ENCODE data around the gene PLVAP. TPM values are rescaled to one million over a fixed set of nuclear protein-coding genes. Genes with fewer than 3 reads are reported as not detected.

PLVAP gene
- total RNA-seq, 1 donor from 2014 or later, result not detected

DNA sequence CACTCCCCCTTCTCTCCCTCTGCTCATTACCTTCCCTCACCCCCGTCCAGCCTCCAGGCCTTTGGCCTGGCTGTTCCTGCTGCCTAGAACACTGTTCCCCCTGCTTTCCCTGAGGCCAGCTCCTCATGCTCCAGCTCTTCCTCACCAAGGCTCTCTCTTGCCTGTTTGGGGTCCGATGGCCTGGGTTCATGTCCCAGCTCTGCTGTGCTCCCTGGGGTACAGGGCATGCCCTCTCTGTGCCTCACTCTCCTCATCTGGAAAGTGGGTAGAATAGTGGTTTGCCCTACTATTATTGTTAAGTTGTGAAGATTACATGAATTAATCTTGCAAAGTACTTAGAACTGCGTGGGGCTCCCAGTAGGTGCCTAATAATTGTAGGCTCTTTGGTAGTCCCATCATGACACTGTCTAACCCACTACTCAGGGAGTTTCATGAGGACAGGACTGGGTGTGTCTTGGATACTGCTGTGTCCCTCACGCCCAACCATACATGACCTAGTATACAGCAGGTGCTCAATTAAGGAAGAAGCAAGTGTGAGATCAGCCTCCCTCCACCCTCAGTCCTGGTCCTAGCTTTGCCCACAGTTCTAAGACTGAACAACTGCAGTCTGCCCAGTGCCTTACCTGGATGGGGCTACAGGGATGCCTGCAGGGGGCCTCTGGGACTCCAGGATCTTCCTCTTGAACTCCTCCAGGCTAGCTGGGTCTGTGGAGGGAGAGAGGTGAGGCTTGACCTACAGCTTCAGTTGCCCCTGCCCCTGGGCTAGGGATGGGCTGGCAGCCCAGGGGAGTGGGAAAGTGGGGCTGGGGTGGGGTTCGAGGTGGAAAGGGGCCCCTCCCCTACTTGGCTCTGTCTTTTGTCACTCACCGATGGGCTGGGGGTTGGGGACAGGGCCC lies 17.0 kb downstream of the PLVAP start:
- no peaks in the 10 kb centered on the region for H3K36me3 Mint-ChIP-seq (ENCODE audit: low read depth)
- H3K27me3 Mint-ChIP-seq (ENCODE audit: low read depth), result peaks cover 5% of the 10 kb centered on the region
- H3K9me3 Mint-ChIP-seq, result no peaks in the 10 kb centered on the region
- no peak overlapping the region for H3K4me3 Mint-ChIP-seq (ENCODE audit: low read depth)
- DNase-seq (ENCODE audit: low spot score), result no peak
- no peak overlapping the region for H3K27ac Mint-ChIP-seq
- intact Hi-C loops (cut with micrococcal nuclease), result no loop called here
- no peaks in the 10 kb centered on the region for H3K4me1 Mint-ChIP-seq (ENCODE audit: low read depth)

DNA sequence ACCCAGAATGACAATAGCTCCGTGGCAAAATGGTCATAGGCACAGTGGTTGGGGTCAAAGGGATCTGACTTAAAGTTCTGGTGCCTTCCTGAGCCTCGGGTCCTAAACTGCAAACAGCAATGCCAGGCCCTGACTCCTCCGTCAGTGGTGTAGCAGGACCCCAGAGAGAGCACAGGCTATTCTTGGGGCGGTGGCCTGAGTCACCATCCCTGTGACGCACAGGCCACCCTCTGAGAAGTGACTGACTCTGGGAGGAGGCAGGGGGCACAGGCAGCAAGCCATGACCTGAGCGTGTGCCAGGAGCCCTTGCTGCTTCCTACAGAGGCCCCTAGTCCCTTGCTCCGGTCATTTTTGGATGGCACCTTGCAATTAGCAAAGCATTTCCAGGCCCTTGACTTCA lies 18.7 kb downstream of the PLVAP start:
- no peaks in the 10 kb centered on the region for H3K36me3 Mint-ChIP-seq (ENCODE audit: low read depth)

GRCh38 chr19:17357724-17358123 lies 19.4 kb downstream of the PLVAP start:
- Mint-ChIP-seq H3K27me3 (ENCODE audit: low read depth) (peaks cover 5% of the 10 kb centered on the region), H3K9me3 (no peaks in the 10 kb centered on the region), H3K4me3 (ENCODE audit: low read depth) (no peak overlapping the region), H3K36me3 (ENCODE audit: low read depth) (no peaks in the 10 kb centered on the region), H3K27ac (no peak overlapping the region), H3K4me1 (ENCODE audit: low read depth) (no peaks in the 10 kb centered on the region)
- DNase-seq (ENCODE audit: low spot score), result no peak
- intact Hi-C loops (cut with micrococcal nuclease), result no loop called here

More for the DNA sequence above, 18.7 kb downstream of the PLVAP start:
- no peak overlapping the region for H3K27ac Mint-ChIP-seq
- H3K27me3 Mint-ChIP-seq (ENCODE audit: low read depth), result peaks cover 5% of the 10 kb centered on the region
- intact Hi-C loops (cut with micrococcal nuclease), result no loop called here
- no peaks in the 10 kb centered on the region for H3K4me1 Mint-ChIP-seq (ENCODE audit: low read depth)
- DNase-seq (ENCODE audit: low spot score), result no peak
- H3K4me3 Mint-ChIP-seq (ENCODE audit: low read depth), result no peak overlapping the region
- no peaks in the 10 kb centered on the region for H3K9me3 Mint-ChIP-seq

GRCh38 chr19:17357078-17357666 lies 20.0 kb downstream of the PLVAP start:
- no peak for DNase-seq (ENCODE audit: low spot score)
- H3K27me3 Mint-ChIP-seq (ENCODE audit: low read depth), result no peaks in the 10 kb centered on the region
- intact Hi-C loops (cut with micrococcal nuclease), result no loop called here
- H3K9me3 Mint-ChIP-seq, result no peaks in the 10 kb centered on the region
- H3K36me3 Mint-ChIP-seq (ENCODE audit: low read depth), result no peaks in the 10 kb centered on the region
- H3K4me3 Mint-ChIP-seq (ENCODE audit: low read depth), result no peak overlapping the region
- H3K4me1 Mint-ChIP-seq (ENCODE audit: low read depth), result no peaks in the 10 kb centered on the region
- no peak overlapping the region for H3K27ac Mint-ChIP-seq

DNA sequence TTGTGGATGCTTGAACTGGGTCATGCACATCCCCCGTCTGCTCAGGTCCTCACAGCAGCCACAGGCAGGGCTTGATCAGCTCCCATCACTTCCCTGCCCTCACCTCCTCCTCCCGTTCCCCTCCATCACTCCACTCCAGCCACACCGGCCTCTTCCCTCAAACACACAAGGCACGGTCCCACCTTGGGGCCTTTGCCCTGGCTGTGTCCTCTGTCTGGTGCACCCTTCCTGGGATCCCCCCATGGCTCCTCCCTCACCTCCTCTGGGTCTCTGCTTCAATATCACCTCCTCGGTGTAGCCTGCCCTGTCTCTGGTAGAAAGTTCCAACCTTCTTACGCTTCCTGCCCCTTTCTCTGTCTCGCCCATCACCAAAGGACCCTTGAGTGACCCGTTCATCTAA lies 23.8 kb downstream of the PLVAP start:
- Mint-ChIP-seq H3K4me1 (ENCODE audit: low read depth) (peaks cover 2% of the 10 kb centered on the region), H3K36me3 (ENCODE audit: low read depth) (no peaks in the 10 kb centered on the region), H3K4me3 (ENCODE audit: low read depth) (no peak overlapping the region), H3K9me3 (no peaks in the 10 kb centered on the region), H3K27ac (no peak overlapping the region), H3K27me3 (ENCODE audit: low read depth) (peaks cover 7% of the 10 kb centered on the region)
- no peak for DNase-seq (ENCODE audit: low spot score)
- intact Hi-C loops (cut with micrococcal nuclease), result no loop called here

- Mint-ChIP-seq H3K36me3 (ENCODE audit: low read depth) (no peaks in the 10 kb centered on the region), H3K4me1 (ENCODE audit: low read depth) (peaks cover 2% of the 10 kb centered on the region), H3K9me3 (no peaks in the 10 kb centered on the region), H3K4me3 (ENCODE audit: low read depth) (no peak overlapping the region), H3K27ac (no peak overlapping the region), H3K27me3 (ENCODE audit: low read depth) (peaks cover 10% of the 10 kb centered on the region)
- DNase-seq (ENCODE audit: low spot score), result no peak
- intact Hi-C loops (cut with micrococcal nuclease), result no loop called here
Observed at GRCh38 chr19:17352608-17353280, 24.4 kb downstream of the PLVAP start.

DNA sequence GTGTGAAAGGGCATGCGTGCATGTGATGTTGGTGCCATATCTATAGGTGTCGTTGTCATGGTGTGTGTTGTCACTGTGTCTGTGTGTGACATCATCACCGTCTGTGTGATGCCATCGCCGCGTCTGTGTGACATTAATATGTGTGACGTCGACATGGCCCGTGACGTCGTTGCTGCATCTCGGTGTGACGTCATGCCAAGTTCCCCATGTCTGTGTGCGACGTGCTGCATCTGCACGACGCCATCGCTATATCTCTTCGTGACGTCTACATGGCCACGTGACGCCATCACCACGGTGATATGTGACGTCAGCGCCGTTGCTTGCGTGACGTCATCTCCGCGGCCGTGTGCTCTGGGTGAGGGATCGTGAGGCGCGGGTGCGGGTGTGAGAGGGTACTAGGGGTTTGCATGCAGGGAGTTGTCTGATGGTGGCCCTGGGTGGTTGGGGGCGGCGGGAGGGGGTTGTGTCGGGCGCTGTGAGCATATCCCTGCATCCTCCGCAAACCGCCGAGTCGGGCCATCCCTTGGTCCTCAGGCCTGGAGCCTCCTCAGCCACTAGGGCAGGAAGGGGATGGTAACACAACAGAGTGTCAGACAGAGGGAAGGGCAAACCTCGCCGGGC lies 25.2 kb downstream of the PLVAP start:
- intact Hi-C loops (cut with micrococcal nuclease), result no loop called here
- H3K4me3 Mint-ChIP-seq (ENCODE audit: low read depth), result no peak overlapping the region
- no peak overlapping the region for H3K27ac Mint-ChIP-seq
- no peaks in the 10 kb centered on the region for H3K9me3 Mint-ChIP-seq
- H3K36me3 Mint-ChIP-seq (ENCODE audit: low read depth), result no peaks in the 10 kb centered on the region
- no peak for DNase-seq (ENCODE audit: low spot score)
- H3K4me1 Mint-ChIP-seq (ENCODE audit: low read depth), result peaks cover 2% of the 10 kb centered on the region
- H3K27me3 Mint-ChIP-seq (ENCODE audit: low read depth), result peaks cover 11% of the 10 kb centered on the region

DNA sequence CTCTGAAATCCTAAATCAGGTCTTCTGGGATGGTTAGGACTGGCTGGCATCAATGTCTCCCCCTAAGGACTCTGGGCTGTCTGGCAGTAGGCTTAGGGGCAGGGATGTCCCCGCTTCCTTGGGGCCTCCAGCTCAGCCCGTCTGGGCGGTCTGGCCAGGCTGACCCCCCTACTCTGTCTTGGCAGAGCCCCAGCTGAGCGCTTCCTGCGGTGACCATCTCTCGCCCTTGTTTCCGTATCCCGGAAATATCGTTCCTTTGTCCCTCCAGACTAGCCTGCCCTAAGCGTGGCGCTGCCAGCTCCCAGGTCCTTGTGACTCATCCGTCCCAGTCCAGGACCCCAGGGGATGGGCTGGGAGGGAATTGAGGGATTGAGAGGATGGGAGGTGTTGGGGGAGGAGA lies 28.4 kb downstream of the PLVAP start:
- peaks cover 11% of the 10 kb centered on the region for H3K27me3 Mint-ChIP-seq (ENCODE audit: low read depth)
- H3K9me3 Mint-ChIP-seq, result no peaks in the 10 kb centered on the region
- no peak overlapping the region for H3K4me3 Mint-ChIP-seq (ENCODE audit: low read depth)
- intact Hi-C loops (cut with micrococcal nuclease), result loop anchor here (5.0 kb wide), 1 partner anchor 119 kb away; no protein-coding TSS in a partner anchor
- no peak overlapping the region for H3K27ac Mint-ChIP-seq
- DNase-seq (ENCODE audit: low spot score), result no peak
- peaks cover 4% of the 10 kb centered on the region for H3K36me3 Mint-ChIP-seq (ENCODE audit: low read depth)
- H3K4me1 Mint-ChIP-seq (ENCODE audit: low read depth), result peaks cover 7% of the 10 kb centered on the region

GRCh38 chr19:17347877-17348276 lies 29.3 kb downstream of the PLVAP start:
- H3K27ac Mint-ChIP-seq, result no peak overlapping the region
- H3K27me3 Mint-ChIP-seq (ENCODE audit: low read depth), result peaks cover 11% of the 10 kb centered on the region
- H3K4me1 Mint-ChIP-seq (ENCODE audit: low read depth), result peaks cover 7% of the 10 kb centered on the region
- peaks cover 4% of the 10 kb centered on the region for H3K36me3 Mint-ChIP-seq (ENCODE audit: low read depth)
- no peak overlapping the region for H3K4me3 Mint-ChIP-seq (ENCODE audit: low read depth)
- intact Hi-C loops (cut with micrococcal nuclease), result loop anchor here (5.0 kb wide), 1 partner anchor 119 kb away; no protein-coding TSS in a partner anchor
- H3K9me3 Mint-ChIP-seq, result no peaks in the 10 kb centered on the region
- DNase-seq (ENCODE audit: low spot score), result no peak

GRCh38 chr19:17347361-17347760 lies 29.8 kb downstream of the PLVAP start:
- no peaks in the 10 kb centered on the region for H3K9me3 Mint-ChIP-seq
- peaks cover 11% of the 10 kb centered on the region for H3K27me3 Mint-ChIP-seq (ENCODE audit: low read depth)
- no peak overlapping the region for H3K4me3 Mint-ChIP-seq (ENCODE audit: low read depth)
- H3K4me1 Mint-ChIP-seq (ENCODE audit: low read depth), result peaks cover 7% of the 10 kb centered on the region
- DNase-seq (ENCODE audit: low spot score), result no peak
- intact Hi-C loops (cut with micrococcal nuclease), result loop anchor here (5.0 kb wide), 1 partner anchor 120 kb away; no protein-coding TSS in a partner anchor
- H3K27ac Mint-ChIP-seq, result no peak overlapping the region
- H3K36me3 Mint-ChIP-seq (ENCODE audit: low read depth), result peaks cover 4% of the 10 kb centered on the region

DNA sequence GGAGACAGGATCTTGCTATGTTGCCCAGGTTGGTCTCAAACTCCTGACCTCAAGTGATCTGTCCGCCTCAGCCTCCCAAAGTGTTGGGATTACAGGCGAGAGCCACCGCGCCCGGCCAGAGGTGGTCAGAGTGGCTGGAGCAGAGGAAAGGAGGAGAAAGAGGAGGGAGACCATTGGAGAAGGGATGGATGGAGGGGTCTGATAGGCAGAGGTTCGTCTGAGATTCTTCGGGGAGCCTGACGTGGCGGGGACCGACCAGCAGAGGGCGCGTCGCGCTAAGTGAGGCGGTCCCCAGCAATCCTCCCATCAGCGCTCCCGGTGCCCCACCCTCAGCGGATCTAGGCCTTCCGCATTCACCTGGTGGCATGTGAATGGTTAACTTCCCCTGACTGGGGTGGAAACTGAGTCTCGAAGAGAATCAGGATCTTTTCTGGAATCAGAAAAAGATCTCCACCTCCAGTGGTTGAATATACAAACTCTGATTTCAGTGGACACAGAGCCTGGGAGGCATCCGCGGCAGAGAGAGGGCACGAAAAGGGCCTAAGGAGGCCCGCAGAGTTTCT lies 31.0 kb downstream of the PLVAP start:
- intact Hi-C loops (cut with micrococcal nuclease), result loop anchor here (1.0 to 5.0 kb wide), 2 partner anchors 40 to 121 kb away; no protein-coding TSS in a partner anchor
- peaks cover 11% of the 10 kb centered on the region for H3K27me3 Mint-ChIP-seq (ENCODE audit: low read depth)
- DNase-seq (ENCODE audit: low spot score), result peak; percentile 70
- no peaks in the 10 kb centered on the region for H3K9me3 Mint-ChIP-seq
- peaks cover 4% of the 10 kb centered on the region for H3K36me3 Mint-ChIP-seq (ENCODE audit: low read depth)
- peaks cover 7% of the 10 kb centered on the region for H3K4me1 Mint-ChIP-seq (ENCODE audit: low read depth)
- H3K27ac Mint-ChIP-seq, result no peak overlapping the region
- H3K4me3 Mint-ChIP-seq (ENCODE audit: low read depth), result no peak overlapping the region

GRCh38 chr19:17341845-17342244 lies 35.3 kb downstream of the PLVAP start:
- no peak for DNase-seq (ENCODE audit: low spot score)
- intact Hi-C loops (cut with micrococcal nuclease), result no loop called here
- Mint-ChIP-seq H3K27me3 (ENCODE audit: low read depth) (no peaks in the 10 kb centered on the region), H3K9me3 (no peaks in the 10 kb centered on the region), H3K4me1 (ENCODE audit: low read depth) (peaks cover 5% of the 10 kb centered on the region), H3K4me3 (ENCODE audit: low read depth) (no peak overlapping the region), H3K27ac (no peak overlapping the region), H3K36me3 (ENCODE audit: low read depth) (peaks cover 17% of the 10 kb centered on the region)

All from activated T-helper 2 cell treated with anti-CD3 and anti-CD28 coated beads, Interferon-gamma antibody, Interleukin-2, Interleukin-4, amounts not matched to agents 10 μg/mL and 5 μg/mL and 100 μg/mL, durations not matched to agents 14 hours and 24 hours and 36 hours (primary cell).